ENCODE data around the gene JAGN1. TPM values are rescaled to one million over a fixed set of nuclear protein-coding genes. Genes with fewer than 3 reads are reported as not detected.

The JAGN1 gene
- total RNA-seq, 1 experiment from 2014 or later: 19.9 TPM

DNA sequence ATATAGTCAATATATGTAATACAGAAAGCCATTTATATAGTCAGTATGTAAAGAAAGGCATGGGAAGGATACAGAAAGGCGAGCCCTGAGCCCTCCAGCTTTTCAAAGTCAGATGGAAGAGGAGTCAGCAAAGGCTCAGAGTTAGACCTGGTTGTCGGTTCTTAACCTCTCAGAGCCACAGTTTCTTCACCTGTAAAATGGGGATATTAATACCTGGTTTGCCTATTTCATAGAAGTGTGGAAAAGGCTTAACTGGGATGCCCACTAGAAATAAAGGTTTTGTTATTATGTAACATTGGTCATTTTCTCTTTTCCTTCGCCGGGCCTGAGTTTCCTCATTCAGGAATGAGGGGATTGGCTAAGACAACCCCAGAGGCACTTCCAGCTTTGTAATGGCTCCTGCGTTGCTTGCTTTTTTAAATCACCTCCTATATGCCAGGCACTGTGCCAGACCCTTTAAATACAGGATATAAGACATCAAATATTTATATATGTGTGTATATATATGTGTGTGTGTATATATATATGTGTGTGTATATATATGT is 45.6 kb downstream of the JAGN1 start:
- Histone ChIP-seq H3K27ac (ENCODE audit: low read length) (no peak overlapping the region), H3K4me3 (ENCODE audit: low read depth in 2 of 2, low read length in 2 of 2) (no peak overlapping the region), H3K27me3 (ENCODE audit: control insufficient read depth, insufficient read depth, low read length) (no peaks in the 10 kb centered on the region), H3K9me3 (ENCODE audit: control insufficient read depth, insufficient read depth, low read depth, low read length) (no peaks in the 10 kb centered on the region), H3K36me3 (ENCODE audit: control insufficient read depth, insufficient read depth, low read length) (no peaks in the 10 kb centered on the region; the same call in 1 of the 2 replicates), H3K4me1 (ENCODE audit: control insufficient read depth, insufficient read depth, low read length) (0 out of 2 replicates have a peak, but pooled peaks cover 4% of the 10 kb centered on the region)
- intact Hi-C loops (cut with micrococcal nuclease; ENCODE audit: unreplicated experiment): no loop called here
- no TSS peak for BruUV-seq (replicated peaks)
- ATAC-seq (no peak), DNase-seq (ENCODE audit: low read depth, low spot score) (no peak)
- CTCF ChIA-PET: no interaction called here
- TF ChIP-seq SIN3A (IDR thresholded peaks at IDR 0.05; ENCODE audit: borderline replicate concordance, insufficient read depth, low read depth, low read length) (no peak), REST (IDR thresholded peaks at IDR 0.05; ENCODE audit: insufficient read depth in 1 of 2, low read depth in 2 of 2, low read length in 1 of 2) (no peak), TCF7L2 (IDR thresholded peaks at IDR 0.05; ENCODE audit: low read depth, low read length) (no peak), POLR2AphosphoS5 (IDR thresholded peaks at IDR 0.05; ENCODE audit: low read depth, low read length) (no peak)
- TF ChIP-seq, protein P1, sequence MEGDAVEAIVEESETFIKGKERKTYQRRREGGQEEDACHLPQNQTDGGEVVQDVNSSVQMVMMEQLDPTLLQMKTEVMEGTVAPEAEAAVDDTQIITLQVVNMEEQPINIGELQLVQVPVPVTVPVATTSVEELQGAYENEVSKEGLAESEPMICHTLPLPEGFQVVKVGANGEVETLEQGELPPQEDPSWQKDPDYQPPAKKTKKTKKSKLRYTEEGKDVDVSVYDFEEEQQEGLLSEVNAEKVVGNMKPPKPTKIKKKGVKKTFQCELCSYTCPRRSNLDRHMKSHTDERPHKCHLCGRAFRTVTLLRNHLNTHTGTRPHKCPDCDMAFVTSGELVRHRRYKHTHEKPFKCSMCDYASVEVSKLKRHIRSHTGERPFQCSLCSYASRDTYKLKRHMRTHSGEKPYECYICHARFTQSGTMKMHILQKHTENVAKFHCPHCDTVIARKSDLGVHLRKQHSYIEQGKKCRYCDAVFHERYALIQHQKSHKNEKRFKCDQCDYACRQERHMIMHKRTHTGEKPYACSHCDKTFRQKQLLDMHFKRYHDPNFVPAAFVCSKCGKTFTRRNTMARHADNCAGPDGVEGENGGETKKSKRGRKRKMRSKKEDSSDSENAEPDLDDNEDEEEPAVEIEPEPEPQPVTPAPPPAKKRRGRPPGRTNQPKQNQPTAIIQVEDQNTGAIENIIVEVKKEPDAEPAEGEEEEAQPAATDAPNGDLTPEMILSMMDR (IDR thresholded peaks at IDR 0.05): no peak
- POLR2A ChIA-PET: no interaction called here
- in situ Hi-C loops (cut with HindIII; ENCODE audit: low pct_unique_long_range_greater_than_20kb, low sequenced_read_pairs): no loop called here

GRCh38 chr3:9937486-9938238 is 47.3 kb downstream of the JAGN1 start:
- Histone ChIP-seq H3K27me3 (ENCODE audit: control insufficient read depth, insufficient read depth, low read length) (no peaks in the 10 kb centered on the region), H3K4me1 (ENCODE audit: control insufficient read depth, insufficient read depth, low read length) (0 out of 2 replicates have a peak, but pooled peaks cover 4% of the 10 kb centered on the region), H3K36me3 (ENCODE audit: control insufficient read depth, insufficient read depth, low read length) (no peaks in the 10 kb centered on the region; the same call in 1 of the 2 replicates), H3K4me3 (ENCODE audit: low read depth in 2 of 2, low read length in 2 of 2) (no peak overlapping the region), H3K27ac (ENCODE audit: low read length) (no peak overlapping the region), H3K9me3 (ENCODE audit: control insufficient read depth, insufficient read depth, low read depth, low read length) (no peaks in the 10 kb centered on the region)
- ChIA-PET CTCF (no interaction called here), POLR2A (no interaction called here)
- BruUV-seq (replicated peaks): no TSS peak
- no peak for ATAC-seq
- DNase-seq (ENCODE audit: low read depth, low spot score): no peak
- TF ChIP-seq TCF7L2 (IDR thresholded peaks at IDR 0.05; ENCODE audit: low read depth, low read length): no peak
- TF ChIP-seq, protein P1 (IDR thresholded peaks at IDR 0.05): no peak
- no peak for TF ChIP-seq SIN3A (IDR thresholded peaks at IDR 0.05; ENCODE audit: borderline replicate concordance, insufficient read depth, low read depth, low read length)
- no peak for TF ChIP-seq POLR2AphosphoS5 (IDR thresholded peaks at IDR 0.05; ENCODE audit: low read depth, low read length)
- TF ChIP-seq REST (IDR thresholded peaks at IDR 0.05; ENCODE audit: insufficient read depth in 1 of 2, low read depth in 2 of 2, low read length in 1 of 2): no peak
- intact Hi-C loops (cut with micrococcal nuclease; ENCODE audit: unreplicated experiment): no loop called here
- in situ Hi-C loops (cut with HindIII; ENCODE audit: low pct_unique_long_range_greater_than_20kb, low sequenced_read_pairs): no loop called here
